Skeletal muscle cell (primary cell): ENCODE results near the gene RAB3B.

Experiments
- DNase-seq: peaks from one replicate; pipeline ENCODE4 v3.0.0-alpha.2; 2010; ENCODE audit warnings: low read depth
- H3K4me3 ChIP-seq: 2 replicates; pipeline ENCODE4 v1.5.1; 2011; ENCODE audit warnings: low read depth, mild to moderate bottlenecking, control low read depth, low read length, moderate library complexity

RAB3B gene

GRCh38 chr1:51961231-51961630 lies 29.3 kb downstream of the RAB3B start:
- no peak overlapping the region for H3K4me3 ChIP-seq
- no peak for DNase-seq

DNA sequence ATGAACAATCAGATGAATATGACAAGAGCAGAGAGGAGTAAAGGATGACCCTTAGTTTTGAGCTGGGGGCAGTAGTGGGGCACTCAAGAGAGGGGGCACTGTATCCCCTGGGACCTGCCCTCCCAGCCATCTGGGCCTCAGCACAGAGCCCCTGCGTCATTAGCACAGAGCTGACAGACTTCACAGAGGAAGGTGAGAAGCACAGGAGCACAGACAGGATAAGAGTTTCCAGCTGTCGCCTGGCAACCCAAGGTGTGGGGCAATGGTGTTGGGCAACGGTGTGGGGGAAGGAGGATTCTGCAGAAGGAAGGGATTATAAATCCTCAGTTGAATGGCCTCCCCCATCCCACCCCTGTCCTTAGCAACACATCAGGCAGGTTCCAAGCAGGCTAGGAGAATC lies 30.2 kb downstream of the RAB3B start:
- no peak for DNase-seq
- H3K4me3 ChIP-seq: no peak overlapping the region

DNA sequence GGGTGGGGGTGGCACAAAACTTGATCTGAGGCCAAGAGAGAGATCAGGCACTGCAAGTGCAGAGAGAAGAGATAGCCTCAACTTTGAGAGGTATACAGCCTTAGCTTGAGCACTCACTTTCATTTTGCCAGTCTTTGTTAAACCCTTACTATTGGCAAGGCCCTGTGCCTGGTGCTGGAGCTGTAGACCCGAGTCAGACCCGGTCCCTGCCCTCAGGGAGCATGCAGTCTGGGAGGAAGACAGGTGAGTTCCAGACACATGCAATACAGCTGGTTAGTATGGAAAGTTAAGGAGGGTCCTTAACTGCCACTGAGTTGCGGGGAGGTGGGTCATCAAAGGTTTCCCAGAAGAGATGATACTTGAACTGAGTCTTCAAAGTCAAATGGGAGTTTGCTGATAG lies 31.7 kb downstream of the RAB3B start:
- no peak overlapping the region for H3K4me3 ChIP-seq
- DNase-seq: no peak

DNA sequence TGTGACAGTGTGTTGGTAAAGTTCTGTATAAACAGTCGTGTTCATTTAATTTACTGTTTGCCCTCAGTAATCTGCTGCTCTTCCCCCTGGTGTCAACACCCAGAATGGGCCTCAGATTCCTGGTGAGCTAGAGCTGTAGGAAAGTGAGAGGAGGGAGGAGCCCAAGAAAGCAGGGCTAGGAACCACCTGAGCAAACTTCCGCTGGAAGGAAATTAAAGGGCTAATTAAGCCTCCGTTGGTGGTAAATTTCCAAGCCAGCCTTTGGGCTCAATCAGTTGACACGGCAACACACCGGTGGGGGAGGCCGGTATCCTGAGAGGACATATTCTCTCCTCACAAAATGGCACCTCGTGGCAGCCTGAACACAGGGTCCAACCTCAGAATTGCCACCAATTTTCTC lies 32.9 kb downstream of the RAB3B start:
- no peak for DNase-seq
- H3K4me3 ChIP-seq: no peak overlapping the region

DNA sequence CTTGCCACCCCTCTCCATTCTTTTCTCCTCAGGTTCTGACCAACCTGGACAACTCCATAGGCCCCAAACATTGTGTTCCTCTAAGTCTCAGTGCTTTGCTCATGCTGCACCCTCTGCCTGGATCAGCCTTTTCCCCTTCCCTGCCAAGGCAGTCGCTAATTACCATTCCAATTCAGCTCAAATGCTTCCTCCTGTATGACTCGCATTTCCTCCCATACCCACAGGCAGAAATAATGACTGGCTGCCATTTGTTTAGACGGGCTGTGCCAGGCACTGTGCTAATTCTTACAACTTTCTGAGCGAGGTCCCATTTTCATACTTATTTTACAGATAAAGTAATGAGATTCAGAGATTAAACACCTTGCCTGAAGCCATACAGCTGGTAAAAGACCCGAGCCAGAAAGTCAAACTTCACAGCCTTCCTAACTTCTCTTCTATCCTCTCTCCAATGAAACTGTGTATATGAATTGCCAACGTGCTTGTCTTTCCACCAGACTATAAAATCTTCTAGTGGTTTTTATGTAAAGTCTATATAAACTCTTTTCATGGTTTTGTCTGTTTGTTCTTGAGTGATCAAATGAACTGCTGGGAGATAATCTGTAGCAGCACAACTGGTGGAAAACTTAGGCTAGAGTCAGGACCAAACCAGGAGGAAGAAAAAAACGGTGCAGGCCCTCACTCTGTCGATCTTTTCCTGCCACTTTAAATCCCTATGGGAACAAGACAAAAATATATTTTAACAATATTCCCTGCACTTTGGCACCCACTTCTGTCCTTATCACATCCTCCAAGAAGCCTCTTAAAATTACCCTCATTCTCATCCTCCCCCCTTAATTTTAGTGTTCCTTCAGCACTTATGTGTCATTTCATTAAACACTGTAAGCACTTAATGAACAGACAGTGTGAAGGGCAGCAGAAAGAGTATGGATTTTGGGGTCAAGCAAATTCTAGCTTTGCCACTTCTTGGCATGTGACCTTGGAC lies 33.7 kb downstream of the RAB3B start:
- DNase-seq: no peak
- no peak overlapping the region for H3K4me3 ChIP-seq

DNA sequence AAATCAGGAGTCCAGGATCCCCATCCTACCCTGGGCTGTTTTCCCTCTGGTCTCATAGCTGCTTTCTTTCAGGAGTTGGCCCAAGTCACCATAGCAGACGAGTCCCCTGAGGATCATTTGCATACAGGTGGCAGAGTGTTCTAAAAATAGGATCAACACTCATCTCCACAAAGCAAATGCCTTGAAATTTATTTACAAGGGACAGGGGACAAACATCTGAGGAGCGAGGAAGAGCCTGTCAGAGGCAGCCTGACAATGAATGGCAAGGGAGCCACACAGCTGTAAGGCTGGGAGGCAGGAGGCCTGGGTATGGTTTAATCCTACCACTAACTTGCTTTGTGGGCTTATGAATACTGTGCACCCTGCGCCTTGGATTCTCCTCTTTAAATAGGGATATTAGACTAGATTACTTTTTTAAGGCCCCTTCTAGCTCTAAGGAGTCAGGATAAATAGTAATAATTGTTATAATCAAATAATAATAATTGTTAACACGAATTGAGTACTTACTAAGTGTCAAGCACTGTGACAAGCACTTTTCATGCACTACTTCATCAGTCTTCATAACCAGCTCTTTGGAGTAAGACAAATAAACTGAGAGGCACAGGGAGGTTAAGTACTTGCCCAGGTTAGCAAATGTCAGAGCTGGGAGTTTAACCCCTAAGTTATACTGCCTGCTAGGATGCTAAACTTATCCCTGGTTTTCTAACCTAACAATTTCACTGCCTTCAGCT lies 34.5 kb downstream of the RAB3B start:
- H3K4me3 ChIP-seq: no peak overlapping the region
- DNase-seq: no peak

- no peak overlapping the region for H3K4me3 ChIP-seq
- DNase-seq: no peak
Measured at GRCh38 chr1:51954783-51955182, 35.7 kb downstream of the RAB3B start.

- no peak for DNase-seq
- H3K4me3 ChIP-seq: no peak overlapping the region
Measured at GRCh38 chr1:51953079-51953478, 37.4 kb downstream of the RAB3B start.

- DNase-seq: no peak
- no peak overlapping the region for H3K4me3 ChIP-seq
Measured at GRCh38 chr1:51952638-51953037, 37.9 kb downstream of the RAB3B start.

DNA sequence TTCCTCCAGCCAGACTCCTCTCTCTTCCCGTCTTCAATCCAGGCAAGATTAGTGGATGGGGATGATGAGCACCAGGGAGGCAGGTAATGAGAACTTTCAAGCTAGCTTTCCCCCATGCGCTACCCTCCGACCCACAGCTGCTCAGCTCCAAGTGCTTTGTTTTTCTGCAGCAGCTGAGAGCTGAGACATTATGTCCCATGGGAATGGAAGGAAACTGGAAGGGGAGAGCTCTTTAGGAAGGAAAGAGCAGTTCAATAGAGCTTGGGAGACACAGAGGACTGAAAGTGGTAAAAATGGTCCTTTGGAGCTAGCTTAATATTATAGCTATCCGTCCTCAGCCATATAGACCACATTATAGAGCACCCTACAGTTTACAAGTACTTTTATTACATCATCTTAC lies 39.8 kb downstream of the RAB3B start:
- no peak overlapping the region for H3K4me3 ChIP-seq
- no peak for DNase-seq

DNA sequence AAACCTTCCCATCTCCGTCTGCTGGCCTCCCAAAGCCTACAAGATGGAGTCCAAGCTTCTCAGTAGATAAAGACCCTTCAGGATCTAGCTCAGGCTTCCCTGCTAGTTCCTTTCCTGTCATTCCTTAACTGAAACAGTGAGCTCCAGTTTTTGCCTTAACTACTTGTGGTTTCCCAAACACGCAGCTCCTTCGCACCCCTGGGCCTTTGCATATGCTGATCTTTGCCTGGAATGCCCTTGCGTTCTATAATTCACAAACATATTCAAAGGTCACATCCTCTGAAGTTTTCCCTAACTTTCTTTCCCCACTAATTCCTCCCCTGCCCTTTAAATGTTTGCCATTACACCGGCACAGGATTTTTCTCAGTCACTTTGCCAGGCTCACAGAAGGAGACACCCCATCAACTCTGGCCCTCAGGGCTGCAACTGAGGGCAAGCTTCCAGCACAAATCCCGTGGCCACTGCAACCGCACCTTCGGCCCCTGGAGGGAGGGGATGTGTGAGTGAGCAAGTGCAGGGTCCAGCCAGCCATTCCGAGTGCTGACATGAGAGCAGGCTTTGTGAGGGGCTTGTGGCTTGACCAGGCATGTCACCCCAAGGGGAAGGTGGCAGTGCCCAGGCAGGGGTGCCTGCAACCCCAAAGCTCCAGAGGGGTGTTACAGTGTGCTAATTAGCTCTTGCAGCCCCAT lies 41.3 kb downstream of the RAB3B start:
- H3K4me3 ChIP-seq: no peak overlapping the region
- DNase-seq: no peak

GRCh38 chr1:51948491-51948915 lies 42.0 kb downstream of the RAB3B start:
- H3K4me3 ChIP-seq: no peak overlapping the region
- DNase-seq: no peak

GRCh38 chr1:51946300-51946699 lies 44.2 kb downstream of the RAB3B start:
- H3K4me3 ChIP-seq: no peak overlapping the region
- DNase-seq: no peak

- peak; percentile 41 for DNase-seq
Measured at GRCh38 chr1:51945591-51945990, 44.9 kb downstream of the RAB3B start.

DNA sequence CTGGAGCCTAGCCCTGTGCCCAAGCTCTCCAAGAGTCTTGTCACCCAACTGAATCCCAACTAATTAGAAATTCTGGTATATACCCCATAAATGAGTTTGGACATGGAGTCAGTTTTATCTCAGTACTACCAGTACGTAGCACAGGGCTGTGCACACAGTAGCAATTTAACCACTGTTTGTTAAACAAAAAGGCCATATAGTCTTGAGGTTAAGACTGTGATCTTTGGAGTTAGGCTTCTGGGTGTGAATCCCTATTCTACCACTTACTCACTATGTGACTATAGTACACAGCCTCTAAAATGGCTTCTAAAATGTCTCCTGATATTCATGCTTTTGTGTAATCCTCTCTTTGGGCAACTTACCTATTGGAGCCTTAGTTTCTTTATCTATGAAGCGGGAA lies 48.2 kb downstream of the RAB3B start:
- no peak for DNase-seq
- no peak overlapping the region for H3K4me3 ChIP-seq

More at GRCh38 chr1:51945591-51945990, 44.9 kb downstream of the RAB3B start:
- no peak overlapping the region for H3K4me3 ChIP-seq

- no peak for DNase-seq
- no peak overlapping the region for H3K4me3 ChIP-seq
Measured at GRCh38 chr1:51941528-51941927, 49.0 kb downstream of the RAB3B start.

DNA sequence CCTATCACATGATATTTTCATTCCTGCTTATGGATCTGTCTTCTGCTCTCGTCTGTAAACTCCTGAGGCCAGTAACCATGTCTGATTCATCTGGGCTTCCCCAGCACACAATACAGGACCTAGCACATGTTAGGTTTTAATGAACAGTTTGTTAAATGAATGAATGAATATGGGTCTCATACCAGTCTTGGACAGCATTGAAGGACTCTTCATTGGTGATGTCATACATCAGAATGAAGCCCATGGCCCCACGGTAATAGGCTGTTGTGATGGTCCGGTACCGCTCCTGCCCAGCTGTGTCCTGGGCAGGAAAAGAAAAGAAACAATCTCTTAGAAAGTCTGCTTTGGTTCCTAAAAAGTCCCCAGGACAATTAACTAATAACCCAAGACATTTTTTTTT lies 53.4 kb downstream of the RAB3B start:
- DNase-seq: no peak
- H3K4me3 ChIP-seq: no peak overlapping the region

DNA sequence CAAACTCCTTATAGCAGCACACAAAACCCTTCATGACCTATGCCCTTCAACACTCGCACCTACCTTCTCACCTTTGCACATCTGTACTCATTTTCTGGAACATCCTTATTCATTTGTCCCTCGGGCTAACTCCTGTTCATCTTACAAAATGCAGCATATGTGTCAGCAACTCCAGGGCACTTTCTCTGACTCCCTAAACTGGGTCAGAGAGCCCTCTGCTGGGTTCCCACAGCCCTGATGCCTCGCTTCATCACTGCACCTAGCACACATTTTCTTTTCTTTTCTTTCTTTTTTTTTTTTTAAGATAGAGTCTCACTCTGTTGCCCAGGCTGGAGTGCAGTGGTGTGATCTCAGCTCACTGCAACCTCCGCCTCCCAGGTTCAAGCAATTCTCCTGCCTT lies 54.0 kb downstream of the RAB3B start:
- no peak for DNase-seq
- no peak overlapping the region for H3K4me3 ChIP-seq

DNA sequence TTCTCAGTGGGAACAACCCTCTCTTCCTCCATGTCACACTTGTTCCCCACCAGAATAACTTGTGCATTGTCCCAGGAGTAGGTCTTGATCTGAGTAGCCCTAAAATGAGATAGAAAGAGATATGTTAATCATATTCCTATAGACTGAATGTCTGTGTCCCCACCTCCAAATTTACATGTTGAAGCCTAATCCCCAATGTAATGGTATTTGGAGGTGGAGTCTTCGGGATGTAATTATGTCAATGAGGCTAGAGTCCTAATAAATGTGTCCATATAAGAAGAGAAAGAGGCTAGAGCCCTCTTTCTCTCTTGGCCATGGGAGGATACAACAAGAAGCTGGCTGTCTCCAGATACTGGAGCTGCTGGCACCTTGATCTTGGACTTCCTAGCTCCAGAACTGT lies 57.2 kb downstream of the RAB3B start:
- DNase-seq: no peak
- H3K4me3 ChIP-seq: no peak overlapping the region

DNA sequence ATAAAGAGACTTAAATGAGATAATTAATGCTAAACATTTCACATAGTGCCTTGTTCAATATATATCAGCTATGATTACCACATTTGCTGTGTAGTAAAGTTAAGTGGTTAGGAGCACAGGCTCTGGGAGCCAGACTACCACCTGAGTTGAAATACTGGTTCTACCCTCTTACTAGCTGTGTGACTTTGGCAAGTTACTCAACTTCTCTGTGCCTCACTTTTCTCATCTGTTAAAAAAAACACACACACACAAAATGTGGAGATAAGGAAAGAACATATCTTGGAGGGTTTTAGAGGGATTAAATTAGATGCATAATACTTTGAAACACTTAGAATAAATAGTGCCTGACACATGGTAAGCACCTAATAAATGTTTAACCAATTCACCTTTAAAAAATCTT lies 60.2 kb downstream of the RAB3B start:
- no peak for DNase-seq
- H3K4me3 ChIP-seq: no peak overlapping the region
